HFFc6 (cell line): ENCODE results near the gene USP17L12. TPM values are rescaled to one million over a fixed set of nuclear protein-coding genes. Genes with fewer than 3 reads are reported as not detected.
"Not testable (repeated sequence)": the region's sequence is repeated elsewhere in the genome, so short reads cannot be mapped to it uniquely, and the experiment has no call there.

Experiments
- DNase-seq: peaks from one replicate; pipeline ENCODE4 v3.0.0-alpha.2; 2018
- H3K27ac Mint-ChIP-seq: 2 replicates; pipeline ENCODE4 v1.8.0; 2020; ENCODE audit warnings: mild to moderate bottlenecking, mixed read lengths
- H3K27me3 Mint-ChIP-seq: 2 replicates; pipeline ENCODE4 v1.8.0; 2021; ENCODE audit warnings: mild to moderate bottlenecking, moderate library complexity, mixed read lengths; ENCODE audit not compliant: insufficient read depth
- H3K36me3 Mint-ChIP-seq: 2 replicates; pipeline ENCODE4 v1.8.0; 2021; ENCODE audit warnings: low read depth, mixed read lengths
- H3K4me1 Mint-ChIP-seq: 2 replicates; pipeline ENCODE4 v1.8.0; 2020; ENCODE audit warnings: low read depth, mixed read lengths
- H3K4me3 Mint-ChIP-seq: 2 replicates; pipeline ENCODE4 v1.8.0; 2020; ENCODE audit warnings: mild to moderate bottlenecking, moderate library complexity, mixed read lengths
- H3K9me3 Mint-ChIP-seq: 2 replicates; pipeline ENCODE4 v1.8.0; 2020; ENCODE audit warnings: mild to moderate bottlenecking, mixed read lengths
- total RNA-seq, 6 experiments: library from RNA; stranded (reverse); fragmentation: NEBNext Ultra II Directional; extraction: Animal tissue kit (Norgen Biotek cat#: 25700); gene quantifications; 2 replicates in 1 of 6; 3 replicates in 5 of 6; pipeline ENCODE4 v1.2.3, GENCODE V29; 2021

Gene USP17L12
- total RNA-seq, 6 experiments from 2014 or later: not detected

DNA sequence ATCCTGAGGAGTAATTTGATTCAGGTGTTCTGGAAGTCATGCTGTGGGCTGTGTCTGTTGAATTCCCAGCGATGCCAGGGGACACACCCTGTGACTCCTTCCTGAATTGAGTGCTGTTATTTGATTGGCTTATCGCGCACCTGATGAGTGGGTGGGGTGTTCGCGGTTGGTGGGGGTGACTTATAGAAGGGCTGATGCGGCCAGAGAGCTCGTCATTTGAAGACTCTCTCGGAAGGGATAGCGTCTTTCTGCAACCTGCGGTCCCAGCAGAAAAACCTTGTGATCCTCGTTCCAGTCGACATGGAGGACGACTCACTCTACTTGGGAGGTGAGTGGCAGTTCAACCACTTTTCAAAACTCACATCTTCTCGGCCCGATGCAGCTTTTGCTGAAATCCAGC is 47.4 kb downstream of the USP17L12 start, which contains the start of gene USP17L22:
Gene USP17L22 (plus strand): TSS at position 301 of the 400 bp plus-strand sequence. CDS start 0 bp downstream, at position 301.
- H3K4me1 Mint-ChIP-seq, DNase-seq, H3K9me3 Mint-ChIP-seq, H3K27ac Mint-ChIP-seq, H3K27me3 Mint-ChIP-seq, H3K4me3 Mint-ChIP-seq, H3K36me3 Mint-ChIP-seq: not testable (repeated sequence)

Other genes with a start within 250 kb of the USP17L12 start
- not detected for gene FAM90A26, start 49.7 kb upstream of the USP17L12 start, total RNA-seq
- not detected for gene USP17L10, start 9.5 kb upstream of the USP17L12 start, total RNA-seq
- gene USP17L11, start 4.7 kb upstream of the USP17L12 start, total RNA-seq: under 1 TPM in 1 of 6 experiments, not detected in 5; 0.11 TPM
- not detected for gene USP17L13, start 4.7 kb downstream of the USP17L12 start, total RNA-seq
- gene USP17L15, start 14.2 kb downstream of the USP17L12 start, total RNA-seq: not detected
- gene USP17L17, start 23.7 kb downstream of the USP17L12 start, total RNA-seq: not detected
- gene USP17L18, start 28.5 kb downstream of the USP17L12 start, total RNA-seq: not detected
- not detected for gene USP17L19, start 33.2 kb downstream of the USP17L12 start, total RNA-seq
- not detected for gene USP17L20, start 38.0 kb downstream of the USP17L12 start, total RNA-seq
- gene USP17L21, start 42.7 kb downstream of the USP17L12 start, total RNA-seq: not detected
- gene USP17L22, start 47.5 kb downstream of the USP17L12 start, total RNA-seq: not detected
- gene USP17L24, start 105.0 kb downstream of the USP17L12 start, total RNA-seq: not detected
- gene USP17L25, start 109.8 kb downstream of the USP17L12 start, total RNA-seq: not detected
- gene USP17L26, start 114.5 kb downstream of the USP17L12 start, total RNA-seq: not detected
- not detected for gene USP17L5, start 119.3 kb downstream of the USP17L12 start, total RNA-seq
- gene USP17L27, start 124.0 kb downstream of the USP17L12 start, total RNA-seq: not detected
- gene USP17L28, start 128.7 kb downstream of the USP17L12 start, total RNA-seq: not detected
- not detected for gene USP17L29, start 133.5 kb downstream of the USP17L12 start, total RNA-seq
- gene USP17L30, start 143.0 kb downstream of the USP17L12 start, total RNA-seq: not detected
- not detected for gene DEFB131A, start 224.3 kb downstream of the USP17L12 start, total RNA-seq